Memory B cell (primary cell): ENCODE measurements around the gene C1orf210.
A peak's percentile ranks its signal among the peaks of the same experiment; 100 is the strongest.

ENCODE experiments used
- ATAC-seq: fragments of 150-1000 bp; cut with Tn5 transposase; 2 replicates; pipeline ENCODE4 v1.10.0; 2021; ENCODE audit warnings: low read depth, mild to moderate bottlenecking, moderate library complexity
- DNase-seq, 2 donors: peaks; one replicate each; pipeline ENCODE4 v3.0.0; 2022; ENCODE audit warnings: low spot score in 2 of 2
- H3K27ac Mint-ChIP-seq: one replicate; pipeline ENCODE4 v1.8.0; 2022; ENCODE audit warnings: mild to moderate bottlenecking, moderate library complexity, mixed read lengths
- H3K27me3 Mint-ChIP-seq: one replicate; pipeline ENCODE4 v1.8.0; 2022; ENCODE audit warnings: mixed read lengths
- H3K36me3 Mint-ChIP-seq: one replicate; pipeline ENCODE4 v1.8.0; 2022; ENCODE audit warnings: mild to moderate bottlenecking, mixed read lengths
- H3K4me1 Mint-ChIP-seq: one replicate; pipeline ENCODE4 v1.8.0; 2022; ENCODE audit warnings: mixed read lengths
- H3K4me3 Mint-ChIP-seq: one replicate; pipeline ENCODE4 v1.8.0; 2022; ENCODE audit warnings: mild to moderate bottlenecking, moderate library complexity, mixed read lengths
- H3K9me3 Mint-ChIP-seq: one replicate; pipeline ENCODE4 v1.8.0; 2022; ENCODE audit warnings: mixed read lengths

Gene C1orf210

GRCh38 chr1:43246466-43247213 is 38.7 kb downstream of the C1orf210 start:
- ATAC-seq (no peak), DNase-seq (no peak)
- Mint-ChIP-seq H3K4me3 (no peak overlapping the region), H3K27ac (no peak overlapping the region), H3K4me1 (no peaks in the 10 kb centered on the region), H3K9me3 (peaks cover 1% of the 10 kb centered on the region), H3K36me3 (no peaks in the 10 kb centered on the region), H3K27me3 (no peaks in the 10 kb centered on the region)

- no peak overlapping the region for H3K4me3 Mint-ChIP-seq
- DNase-seq (no peak), ATAC-seq (no peak)
- peaks cover 21% of the 10 kb centered on the region for H3K4me1 Mint-ChIP-seq
- no peaks in the 10 kb centered on the region for H3K36me3 Mint-ChIP-seq
- H3K27me3 Mint-ChIP-seq = no peaks in the 10 kb centered on the region
- H3K27ac Mint-ChIP-seq = no peak overlapping the region
- H3K9me3 Mint-ChIP-seq = no peaks in the 10 kb centered on the region
Measured at GRCh38 chr1:43243299-43243698, 42.1 kb downstream of the C1orf210 start.

GRCh38 chr1:43241413-43241836 is 44.0 kb downstream of the C1orf210 start:
- H3K9me3 Mint-ChIP-seq = no peaks in the 10 kb centered on the region
- no peaks in the 10 kb centered on the region for H3K36me3 Mint-ChIP-seq
- DNase-seq (no peak), ATAC-seq (no peak)
- no peaks in the 10 kb centered on the region for H3K27me3 Mint-ChIP-seq
- H3K4me1 Mint-ChIP-seq = peaks cover 28% of the 10 kb centered on the region
- H3K4me3 Mint-ChIP-seq = no peak overlapping the region
- no peak overlapping the region for H3K27ac Mint-ChIP-seq

- Mint-ChIP-seq H3K9me3 (no peaks in the 10 kb centered on the region), H3K27me3 (no peaks in the 10 kb centered on the region), H3K4me3 (peak overlapping the region; percentile 2), H3K27ac (peak overlapping the region; percentile 82), H3K36me3 (no peaks in the 10 kb centered on the region), H3K4me1 (peaks cover 30% of the 10 kb centered on the region)
- peak; percentile 95 for ATAC-seq
- peak in 1 of 2 donors; percentile 52 for DNase-seq
Measured at GRCh38 chr1:43239484-43239883, 45.9 kb downstream of the C1orf210 start.

- Mint-ChIP-seq H3K36me3 (no peaks in the 10 kb centered on the region), H3K4me3 (peak overlapping the region; percentile 43), H3K27ac (peak overlapping the region; percentile 82), H3K27me3 (no peaks in the 10 kb centered on the region), H3K4me1 (peaks cover 30% of the 10 kb centered on the region), H3K9me3 (no peaks in the 10 kb centered on the region)
- peak; percentile 21 for ATAC-seq
- DNase-seq = no peak
Measured at GRCh38 chr1:43238991-43239469, 46.4 kb downstream of the C1orf210 start.

- H3K4me1 Mint-ChIP-seq = peaks cover 30% of the 10 kb centered on the region
- DNase-seq (no peak), ATAC-seq (no peak)
- no peaks in the 10 kb centered on the region for H3K9me3 Mint-ChIP-seq
- no peak overlapping the region for H3K4me3 Mint-ChIP-seq
- no peaks in the 10 kb centered on the region for H3K27me3 Mint-ChIP-seq
- peak overlapping the region; percentile 82 for H3K27ac Mint-ChIP-seq
- no peaks in the 10 kb centered on the region for H3K36me3 Mint-ChIP-seq
Measured at GRCh38 chr1:43238085-43238484, 47.3 kb downstream of the C1orf210 start.

- no peak for DNase-seq
- H3K27me3 Mint-ChIP-seq = no peaks in the 10 kb centered on the region
- no peaks in the 10 kb centered on the region for H3K9me3 Mint-ChIP-seq
- H3K36me3 Mint-ChIP-seq = no peaks in the 10 kb centered on the region
- peaks cover 30% of the 10 kb centered on the region for H3K4me1 Mint-ChIP-seq
- peak overlapping the region; percentile 26 for H3K27ac Mint-ChIP-seq
- no peak for ATAC-seq
- no peak overlapping the region for H3K4me3 Mint-ChIP-seq
Measured at GRCh38 chr1:43237121-43237520, 48.3 kb downstream of the C1orf210 start.

- ATAC-seq (no peak), DNase-seq (no peak)
- Mint-ChIP-seq H3K36me3 (no peaks in the 10 kb centered on the region), H3K9me3 (no peaks in the 10 kb centered on the region), H3K4me3 (no peak overlapping the region), H3K27me3 (no peaks in the 10 kb centered on the region), H3K4me1 (peaks cover 30% of the 10 kb centered on the region), H3K27ac (no peak overlapping the region)
Measured at GRCh38 chr1:43235451-43236121, 49.8 kb downstream of the C1orf210 start.

- no peak overlapping the region for H3K4me3 Mint-ChIP-seq
- peaks cover 25% of the 10 kb centered on the region for H3K4me1 Mint-ChIP-seq
- no peak overlapping the region for H3K27ac Mint-ChIP-seq
- no peaks in the 10 kb centered on the region for H3K9me3 Mint-ChIP-seq
- ATAC-seq (no peak), DNase-seq (no peak)
- H3K36me3 Mint-ChIP-seq = no peaks in the 10 kb centered on the region
- no peaks in the 10 kb centered on the region for H3K27me3 Mint-ChIP-seq
Measured at GRCh38 chr1:43235040-43235439, 50.3 kb downstream of the C1orf210 start.

- Mint-ChIP-seq H3K4me1 (peaks cover 19% of the 10 kb centered on the region), H3K9me3 (no peaks in the 10 kb centered on the region), H3K36me3 (no peaks in the 10 kb centered on the region), H3K4me3 (no peak overlapping the region), H3K27ac (no peak overlapping the region), H3K27me3 (no peaks in the 10 kb centered on the region)
- no peak for DNase-seq
- ATAC-seq = no peak
Measured at GRCh38 chr1:43234267-43234666, 51.1 kb downstream of the C1orf210 start.

GRCh38 chr1:43233631-43234030 is 51.8 kb downstream of the C1orf210 start:
- Mint-ChIP-seq H3K36me3 (no peaks in the 10 kb centered on the region), H3K4me3 (no peak overlapping the region), H3K4me1 (peaks cover 13% of the 10 kb centered on the region), H3K9me3 (no peaks in the 10 kb centered on the region), H3K27ac (no peak overlapping the region), H3K27me3 (no peaks in the 10 kb centered on the region)
- ATAC-seq = no peak
- DNase-seq = no peak

GRCh38 chr1:43232482-43232881 is 52.9 kb downstream of the C1orf210 start:
- peaks cover 9% of the 10 kb centered on the region for H3K4me1 Mint-ChIP-seq
- H3K9me3 Mint-ChIP-seq = no peaks in the 10 kb centered on the region
- no peak overlapping the region for H3K4me3 Mint-ChIP-seq
- no peaks in the 10 kb centered on the region for H3K36me3 Mint-ChIP-seq
- DNase-seq (no peak), ATAC-seq (no peak)
- H3K27ac Mint-ChIP-seq = no peak overlapping the region
- no peaks in the 10 kb centered on the region for H3K27me3 Mint-ChIP-seq

GRCh38 chr1:43232074-43232473 is 53.3 kb downstream of the C1orf210 start:
- H3K4me1 Mint-ChIP-seq = peaks cover 11% of the 10 kb centered on the region
- H3K36me3 Mint-ChIP-seq = no peaks in the 10 kb centered on the region
- no peaks in the 10 kb centered on the region for H3K27me3 Mint-ChIP-seq
- DNase-seq (no peak), ATAC-seq (no peak)
- no peaks in the 10 kb centered on the region for H3K9me3 Mint-ChIP-seq
- no peak overlapping the region for H3K4me3 Mint-ChIP-seq
- no peak overlapping the region for H3K27ac Mint-ChIP-seq
